NCI-H82 treated with DMSO at 0.1 percent for 48 hours (cell line): ENCODE results near the gene PITPNM3.

ENCODE experiments used
- DNase-seq: peaks from one replicate; lab custom pipeline; 2025; ENCODE audit not compliant: unreplicated experiment; lab: John Stamatoyannopoulos, UW

PITPNM3 gene

GRCh38 chr17:6551869-6552531 lies 4.4 kb downstream of the PITPNM3 start:
- no peak for DNase-seq

GRCh38 chr17:6551356-6551755 lies 5.0 kb downstream of the PITPNM3 start:
- no peak for DNase-seq

GRCh38 chr17:6549384-6550036 lies 6.8 kb downstream of the PITPNM3 start:
- no peak for DNase-seq

GRCh38 chr17:6548578-6549330 lies 7.6 kb downstream of the PITPNM3 start:
- no peak for DNase-seq

GRCh38 chr17:6548034-6548433 lies 8.3 kb downstream of the PITPNM3 start:
- no peak for DNase-seq

- no peak for DNase-seq
Measured at GRCh38 chr17:6547336-6547735, 9.0 kb downstream of the PITPNM3 start.

GRCh38 chr17:6546069-6546718 lies 10.2 kb downstream of the PITPNM3 start:
- DNase-seq = no peak

- no peak for DNase-seq
Measured at GRCh38 chr17:6545291-6545690, 11.1 kb downstream of the PITPNM3 start.

- DNase-seq = no peak
Measured at GRCh38 chr17:6544011-6544370, 12.4 kb downstream of the PITPNM3 start.

- no peak for DNase-seq
Measured at GRCh38 chr17:6543079-6544010, 13.0 kb downstream of the PITPNM3 start.

- DNase-seq = no peak
Measured at GRCh38 chr17:6542577-6542976, 13.8 kb downstream of the PITPNM3 start.

GRCh38 chr17:6541886-6542285 lies 14.5 kb downstream of the PITPNM3 start:
- no peak for DNase-seq

GRCh38 chr17:6539871-6540270 lies 16.5 kb downstream of the PITPNM3 start:
- DNase-seq = no peak

- no peak for DNase-seq
Measured at GRCh38 chr17:6536566-6537065, 19.7 kb downstream of the PITPNM3 start.

- no peak for DNase-seq
Measured at GRCh38 chr17:6536053-6536452, 20.3 kb downstream of the PITPNM3 start.

GRCh38 chr17:6534846-6535514 lies 21.4 kb downstream of the PITPNM3 start:
- DNase-seq = no peak

GRCh38 chr17:6532441-6532885 lies 23.9 kb downstream of the PITPNM3 start:
- DNase-seq = no peak

- DNase-seq = no peak
Measured at GRCh38 chr17:6531575-6531974, 24.8 kb downstream of the PITPNM3 start.

GRCh38 chr17:6530324-6530920 lies 25.9 kb downstream of the PITPNM3 start:
- no peak for DNase-seq
